ENCODE results near the gene ATXN1.

ATXN1 gene

DNA sequence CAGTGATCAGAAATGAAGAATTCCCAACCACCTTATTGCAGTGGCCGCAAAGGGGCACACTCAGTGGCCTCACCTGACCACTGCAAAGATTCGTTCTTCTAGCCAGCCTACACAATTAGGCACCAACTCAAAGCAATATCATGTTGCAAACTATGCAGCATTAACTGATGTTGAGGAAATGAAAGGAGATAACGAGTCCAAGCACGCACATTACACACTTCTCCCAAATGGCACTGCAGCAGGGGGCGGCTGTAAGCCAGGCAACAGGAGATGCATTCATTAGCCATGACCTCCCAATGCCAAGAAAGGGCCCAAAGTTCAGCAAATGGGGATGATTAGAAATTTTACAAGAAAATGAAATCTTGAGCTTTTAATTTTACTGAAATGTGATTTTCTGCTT, 39.3 kb downstream of the ATXN1 start:
- Histone ChIP-seq H3K27me3 (ENCODE audit: insufficient read depth, poor library complexity, severe bottlenecking) (no peaks in the 10 kb centered on the region), H3K27ac (replicated peaks) (no peak overlapping the region), H3K4me3 (replicated peaks; ENCODE audit: insufficient read depth, low read length) (no peak overlapping the region)
- no peak for DNase-seq (ENCODE audit: low read depth in 1 of 2, low spot score in 1 of 2)
- no peak for TF ChIP-seq GABPA (IDR thresholded peaks at IDR 0.05; ENCODE audit: low read depth)
- no peak for TF ChIP-seq POLR2AphosphoS5 (IDR thresholded peaks at IDR 0.05; ENCODE audit: low read depth)
- TF ChIP-seq, protein P1, sequence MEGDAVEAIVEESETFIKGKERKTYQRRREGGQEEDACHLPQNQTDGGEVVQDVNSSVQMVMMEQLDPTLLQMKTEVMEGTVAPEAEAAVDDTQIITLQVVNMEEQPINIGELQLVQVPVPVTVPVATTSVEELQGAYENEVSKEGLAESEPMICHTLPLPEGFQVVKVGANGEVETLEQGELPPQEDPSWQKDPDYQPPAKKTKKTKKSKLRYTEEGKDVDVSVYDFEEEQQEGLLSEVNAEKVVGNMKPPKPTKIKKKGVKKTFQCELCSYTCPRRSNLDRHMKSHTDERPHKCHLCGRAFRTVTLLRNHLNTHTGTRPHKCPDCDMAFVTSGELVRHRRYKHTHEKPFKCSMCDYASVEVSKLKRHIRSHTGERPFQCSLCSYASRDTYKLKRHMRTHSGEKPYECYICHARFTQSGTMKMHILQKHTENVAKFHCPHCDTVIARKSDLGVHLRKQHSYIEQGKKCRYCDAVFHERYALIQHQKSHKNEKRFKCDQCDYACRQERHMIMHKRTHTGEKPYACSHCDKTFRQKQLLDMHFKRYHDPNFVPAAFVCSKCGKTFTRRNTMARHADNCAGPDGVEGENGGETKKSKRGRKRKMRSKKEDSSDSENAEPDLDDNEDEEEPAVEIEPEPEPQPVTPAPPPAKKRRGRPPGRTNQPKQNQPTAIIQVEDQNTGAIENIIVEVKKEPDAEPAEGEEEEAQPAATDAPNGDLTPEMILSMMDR (IDR thresholded peaks at IDR 0.05; ENCODE audit: insufficient read depth, low read length), result no peak
- TF ChIP-seq, protein P2, sequence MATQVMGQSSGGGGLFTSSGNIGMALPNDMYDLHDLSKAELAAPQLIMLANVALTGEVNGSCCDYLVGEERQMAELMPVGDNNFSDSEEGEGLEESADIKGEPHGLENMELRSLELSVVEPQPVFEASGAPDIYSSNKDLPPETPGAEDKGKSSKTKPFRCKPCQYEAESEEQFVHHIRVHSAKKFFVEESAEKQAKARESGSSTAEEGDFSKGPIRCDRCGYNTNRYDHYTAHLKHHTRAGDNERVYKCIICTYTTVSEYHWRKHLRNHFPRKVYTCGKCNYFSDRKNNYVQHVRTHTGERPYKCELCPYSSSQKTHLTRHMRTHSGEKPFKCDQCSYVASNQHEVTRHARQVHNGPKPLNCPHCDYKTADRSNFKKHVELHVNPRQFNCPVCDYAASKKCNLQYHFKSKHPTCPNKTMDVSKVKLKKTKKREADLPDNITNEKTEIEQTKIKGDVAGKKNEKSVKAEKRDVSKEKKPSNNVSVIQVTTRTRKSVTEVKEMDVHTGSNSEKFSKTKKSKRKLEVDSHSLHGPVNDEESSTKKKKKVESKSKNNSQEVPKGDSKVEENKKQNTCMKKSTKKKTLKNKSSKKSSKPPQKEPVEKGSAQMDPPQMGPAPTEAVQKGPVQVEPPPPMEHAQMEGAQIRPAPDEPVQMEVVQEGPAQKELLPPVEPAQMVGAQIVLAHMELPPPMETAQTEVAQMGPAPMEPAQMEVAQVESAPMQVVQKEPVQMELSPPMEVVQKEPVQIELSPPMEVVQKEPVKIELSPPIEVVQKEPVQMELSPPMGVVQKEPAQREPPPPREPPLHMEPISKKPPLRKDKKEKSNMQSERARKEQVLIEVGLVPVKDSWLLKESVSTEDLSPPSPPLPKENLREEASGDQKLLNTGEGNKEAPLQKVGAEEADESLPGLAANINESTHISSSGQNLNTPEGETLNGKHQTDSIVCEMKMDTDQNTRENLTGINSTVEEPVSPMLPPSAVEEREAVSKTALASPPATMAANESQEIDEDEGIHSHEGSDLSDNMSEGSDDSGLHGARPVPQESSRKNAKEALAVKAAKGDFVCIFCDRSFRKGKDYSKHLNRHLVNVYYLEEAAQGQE (IDR thresholded peaks at IDR 0.05; ENCODE audit: insufficient replicate concordance, low read depth), result no peak
- no peak for TF ChIP-seq SPI1 (IDR thresholded peaks at IDR 0.05; ENCODE audit: borderline replicate concordance, low read depth)

DNA sequence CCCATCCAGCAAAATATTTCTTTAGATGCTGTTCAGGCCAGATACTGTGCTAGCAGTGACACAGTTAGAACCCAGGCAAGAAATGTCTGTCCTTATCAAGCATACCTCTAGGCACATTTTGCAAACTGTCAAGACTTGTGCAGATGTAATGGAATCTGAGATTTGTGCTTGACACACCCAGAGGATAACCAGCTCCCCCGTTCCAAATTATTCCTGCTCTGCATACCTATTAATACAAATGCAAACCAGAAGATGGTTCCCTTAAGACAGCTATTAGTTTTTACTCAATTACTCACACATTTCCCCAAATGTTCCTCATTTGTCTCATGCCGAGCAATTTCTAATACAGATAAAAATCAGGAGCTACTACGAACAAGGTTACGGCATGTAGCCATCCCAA, 40.4 kb downstream of the ATXN1 start:
- no peaks in the 10 kb centered on the region for H3K27me3 ChIP-seq (ENCODE audit: insufficient read depth, poor library complexity, severe bottlenecking)
- H3K27ac ChIP-seq (replicated peaks), result no peak overlapping the region
- DNase-seq (ENCODE audit: low read depth in 1 of 2, low spot score in 1 of 2), result no peak
- no peak overlapping the region for H3K4me3 ChIP-seq (replicated peaks; ENCODE audit: insufficient read depth, low read length)
- TF ChIP-seq GABPA (IDR thresholded peaks at IDR 0.05; ENCODE audit: low read depth) (no peak), SPI1 (IDR thresholded peaks at IDR 0.05; ENCODE audit: borderline replicate concordance, low read depth) (no peak), POLR2AphosphoS5 (IDR thresholded peaks at IDR 0.05; ENCODE audit: low read depth) (no peak)
- TF ChIP-seq, protein P1 (IDR thresholded peaks at IDR 0.05; ENCODE audit: insufficient read depth, low read length), result no peak
- TF ChIP-seq, protein P2 (IDR thresholded peaks at IDR 0.05; ENCODE audit: insufficient replicate concordance, low read depth), result no peak

DNA sequence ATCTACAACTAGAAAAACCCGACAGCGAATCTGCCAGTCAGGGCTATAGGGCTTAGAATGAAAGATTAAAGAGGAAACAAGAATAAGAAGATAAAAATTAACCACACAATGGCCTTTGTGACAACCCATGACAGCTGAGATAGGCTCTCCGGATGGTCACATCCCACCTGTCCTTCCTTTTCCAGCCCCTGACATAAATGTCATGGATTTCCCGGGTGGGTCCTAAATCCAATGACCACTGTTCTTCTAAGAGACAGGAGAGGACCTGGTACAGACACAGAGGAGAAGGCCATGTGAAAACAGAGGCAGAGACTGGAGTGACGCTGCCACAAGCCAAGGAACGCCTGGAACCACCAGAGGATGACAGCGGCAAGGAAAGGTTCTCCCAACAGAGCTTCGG, 41.8 kb downstream of the ATXN1 start:
- no peaks in the 10 kb centered on the region for H3K27me3 ChIP-seq (ENCODE audit: insufficient read depth, poor library complexity, severe bottlenecking)
- TF ChIP-seq, protein P2 (IDR thresholded peaks at IDR 0.05; ENCODE audit: insufficient replicate concordance, low read depth), result no peak
- TF ChIP-seq SPI1 (IDR thresholded peaks at IDR 0.05; ENCODE audit: borderline replicate concordance, low read depth), result no peak
- TF ChIP-seq, protein P1 (IDR thresholded peaks at IDR 0.05; ENCODE audit: insufficient read depth, low read length), result no peak
- no peak for TF ChIP-seq POLR2AphosphoS5 (IDR thresholded peaks at IDR 0.05; ENCODE audit: low read depth)
- no peak for TF ChIP-seq GABPA (IDR thresholded peaks at IDR 0.05; ENCODE audit: low read depth)
- H3K4me3 ChIP-seq (replicated peaks; ENCODE audit: insufficient read depth, low read length), result no peak overlapping the region
- no peak for DNase-seq (ENCODE audit: low read depth in 1 of 2, low spot score in 1 of 2)
- H3K27ac ChIP-seq (replicated peaks), result no peak overlapping the region

Measured in HL-60 (cell line).